ENCODE data around the gene CSRP1.

Gene CSRP1

GRCh38 chr1:201518071-201518470 lies 11.1 kb upstream of the CSRP1 start:
- no peak overlapping the region for H3K9ac ChIP-seq (ENCODE audit: low read depth, low read length)
- H3K27me3 ChIP-seq (ENCODE audit: insufficient read depth, low read length), result no peaks in the 10 kb centered on the region
- peaks cover 3% of the 10 kb centered on the region; the same call in 1 of the 2 replicates for H3K4me1 ChIP-seq (ENCODE audit: insufficient read depth, low read length)
- no peak overlapping the region for H3K27ac ChIP-seq (ENCODE audit: low read depth, low read length)
- no peaks in the 10 kb centered on the region for H3K9me3 ChIP-seq (ENCODE audit: insufficient read depth, low read depth, low read length)
- H3K4me3 ChIP-seq (ENCODE audit: low read length), result no peak overlapping the region
- H3K36me3 ChIP-seq (ENCODE audit: insufficient read depth, low read length), result no peaks in the 10 kb centered on the region
- 94% methylated on average over 5 of the region's 5 CpGs for WGBS

GRCh38 chr1:201517631-201518030 lies 10.7 kb upstream of the CSRP1 start:
- H3K9me3 ChIP-seq (ENCODE audit: insufficient read depth, low read depth, low read length), result no peaks in the 10 kb centered on the region
- H3K27me3 ChIP-seq (ENCODE audit: insufficient read depth, low read length), result no peaks in the 10 kb centered on the region
- no peaks in the 10 kb centered on the region for H3K36me3 ChIP-seq (ENCODE audit: insufficient read depth, low read length)
- no peak overlapping the region for H3K9ac ChIP-seq (ENCODE audit: low read depth, low read length)
- no peak overlapping the region for H3K4me3 ChIP-seq (ENCODE audit: low read length)
- no peak overlapping the region for H3K27ac ChIP-seq (ENCODE audit: low read depth, low read length)
- peaks cover 3% of the 10 kb centered on the region; the same call in 1 of the 2 replicates for H3K4me1 ChIP-seq (ENCODE audit: insufficient read depth, low read length)
- WGBS, result 91% methylated on average over 7 of the region's 7 CpGs

GRCh38 chr1:201516511-201517127 lies 9.7 kb upstream of the CSRP1 start:
- H3K9me3 ChIP-seq (ENCODE audit: insufficient read depth, low read depth, low read length), result no peaks in the 10 kb centered on the region
- no peaks in the 10 kb centered on the region for H3K36me3 ChIP-seq (ENCODE audit: insufficient read depth, low read length)
- no peak overlapping the region for H3K9ac ChIP-seq (ENCODE audit: low read depth, low read length)
- H3K4me3 ChIP-seq (ENCODE audit: low read length), result no peak overlapping the region
- H3K27ac ChIP-seq (ENCODE audit: low read depth, low read length), result no peak overlapping the region
- peaks cover 10% of the 10 kb centered on the region for H3K4me1 ChIP-seq (ENCODE audit: insufficient read depth, low read length)
- WGBS, result 94% methylated on average over 1 of the region's 2 CpGs
- no peaks in the 10 kb centered on the region for H3K27me3 ChIP-seq (ENCODE audit: insufficient read depth, low read length)

- no peak overlapping the region for H3K9ac ChIP-seq (ENCODE audit: low read depth, low read length)
- H3K36me3 ChIP-seq (ENCODE audit: insufficient read depth, low read length), result no peaks in the 10 kb centered on the region
- no peak overlapping the region for H3K4me3 ChIP-seq (ENCODE audit: low read length)
- WGBS, result 91% methylated on average over 1 of the region's 1 CpG
- peaks cover 10% of the 10 kb centered on the region for H3K4me1 ChIP-seq (ENCODE audit: insufficient read depth, low read length)
- H3K9me3 ChIP-seq (ENCODE audit: insufficient read depth, low read depth, low read length), result no peaks in the 10 kb centered on the region
- no peak overlapping the region for H3K27ac ChIP-seq (ENCODE audit: low read depth, low read length)
- no peaks in the 10 kb centered on the region for H3K27me3 ChIP-seq (ENCODE audit: insufficient read depth, low read length)
These were observed 9.0 kb upstream of the CSRP1 start for GRCh38 chr1:201515895-201516294.

- Histone ChIP-seq H3K27me3 (ENCODE audit: insufficient read depth, low read length) (no peaks in the 10 kb centered on the region), H3K4me3 (ENCODE audit: low read length) (no peak overlapping the region), H3K36me3 (ENCODE audit: insufficient read depth, low read length) (no peaks in the 10 kb centered on the region), H3K4me1 (ENCODE audit: insufficient read depth, low read length) (peaks cover 10% of the 10 kb centered on the region), H3K27ac (ENCODE audit: low read depth, low read length) (no peak overlapping the region), H3K9me3 (ENCODE audit: insufficient read depth, low read depth, low read length) (no peaks in the 10 kb centered on the region), H3K9ac (ENCODE audit: low read depth, low read length) (no peak overlapping the region)
- WGBS, result 90% methylated on average over 9 of the region's 9 CpGs
These were observed 8.3 kb upstream of the CSRP1 start for GRCh38 chr1:201515062-201515750.

- peaks cover 10% of the 10 kb centered on the region for H3K4me1 ChIP-seq (ENCODE audit: insufficient read depth, low read length)
- 89% methylated on average over 2 of the region's 2 CpGs for WGBS
- no peaks in the 10 kb centered on the region for H3K27me3 ChIP-seq (ENCODE audit: insufficient read depth, low read length)
- H3K9ac ChIP-seq (ENCODE audit: low read depth, low read length), result no peak overlapping the region
- no peak overlapping the region for H3K27ac ChIP-seq (ENCODE audit: low read depth, low read length)
- H3K36me3 ChIP-seq (ENCODE audit: insufficient read depth, low read length), result no peaks in the 10 kb centered on the region
- no peak overlapping the region for H3K4me3 ChIP-seq (ENCODE audit: low read length)
- no peaks in the 10 kb centered on the region for H3K9me3 ChIP-seq (ENCODE audit: insufficient read depth, low read depth, low read length)
These were observed 7.5 kb upstream of the CSRP1 start for GRCh38 chr1:201514466-201514865.

GRCh38 chr1:201513498-201514243 lies 6.7 kb upstream of the CSRP1 start:
- peak overlapping the region; percentile 17; the same call in 1 of the 2 replicates for H3K27ac ChIP-seq (ENCODE audit: low read depth, low read length)
- WGBS, result 90% methylated on average over 6 of the region's 6 CpGs

GRCh38 chr1:201511941-201512539 lies 5.1 kb upstream of the CSRP1 start:
- no peaks in the 10 kb centered on the region for H3K36me3 ChIP-seq (ENCODE audit: insufficient read depth, low read length)
- peaks cover 7% of the 10 kb centered on the region for H3K4me1 ChIP-seq (ENCODE audit: insufficient read depth, low read length)
- peak overlapping the region; percentile 6; the same call in 1 of the 2 replicates for H3K27ac ChIP-seq (ENCODE audit: low read depth, low read length)
- WGBS, result 24% methylated on average over 6 of the region's 6 CpGs
- peaks cover 13% of the 10 kb centered on the region for H3K27me3 ChIP-seq (ENCODE audit: insufficient read depth, low read length)
- H3K9me3 ChIP-seq (ENCODE audit: insufficient read depth, low read depth, low read length), result no peaks in the 10 kb centered on the region
- no peak overlapping the region for H3K9ac ChIP-seq (ENCODE audit: low read depth, low read length)
- no peak overlapping the region for H3K4me3 ChIP-seq (ENCODE audit: low read length)

More at GRCh38 chr1:201513498-201514243, 6.7 kb upstream of the CSRP1 start:
- no peaks in the 10 kb centered on the region for H3K9me3 ChIP-seq (ENCODE audit: insufficient read depth, low read depth, low read length)
- no peak overlapping the region for H3K4me3 ChIP-seq (ENCODE audit: low read length)
- peaks cover 3% of the 10 kb centered on the region; the same call in 1 of the 2 replicates for H3K27me3 ChIP-seq (ENCODE audit: insufficient read depth, low read length)
- no peak overlapping the region for H3K9ac ChIP-seq (ENCODE audit: low read depth, low read length)
- H3K36me3 ChIP-seq (ENCODE audit: insufficient read depth, low read length), result no peaks in the 10 kb centered on the region
- H3K4me1 ChIP-seq (ENCODE audit: insufficient read depth, low read length), result peaks cover 10% of the 10 kb centered on the region

GRCh38 chr1:201511396-201511940 lies 4.5 kb upstream of the CSRP1 start:
- peak overlapping the region; percentile 6; the same call in 1 of the 2 replicates for H3K27ac ChIP-seq (ENCODE audit: low read depth, low read length)
- 69% methylated on average over 6 of the region's 6 CpGs for WGBS
- H3K9ac ChIP-seq (ENCODE audit: low read depth, low read length), result no peak overlapping the region

GRCh38 chr1:201510734-201511133 lies 3.8 kb upstream of the CSRP1 start:
- H3K27ac ChIP-seq (ENCODE audit: low read depth, low read length), result no peak overlapping the region
- H3K9ac ChIP-seq (ENCODE audit: low read depth, low read length), result no peak overlapping the region
- no peaks in the 10 kb centered on the region for H3K36me3 ChIP-seq (ENCODE audit: insufficient read depth, low read length)
- H3K4me1 ChIP-seq (ENCODE audit: insufficient read depth, low read length), result peaks cover 13% of the 10 kb centered on the region
- H3K27me3 ChIP-seq (ENCODE audit: insufficient read depth, low read length), result peaks cover 23% of the 10 kb centered on the region
- no peaks in the 10 kb centered on the region for H3K9me3 ChIP-seq (ENCODE audit: insufficient read depth, low read depth, low read length)
- WGBS, result 100% methylated on average over 1 of the region's 1 CpG
- H3K4me3 ChIP-seq (ENCODE audit: low read length), result no peak overlapping the region

More at GRCh38 chr1:201511396-201511940, 4.5 kb upstream of the CSRP1 start:
- Histone ChIP-seq H3K36me3 (ENCODE audit: insufficient read depth, low read length) (no peaks in the 10 kb centered on the region), H3K27me3 (ENCODE audit: insufficient read depth, low read length) (peaks cover 19% of the 10 kb centered on the region), H3K9me3 (ENCODE audit: insufficient read depth, low read depth, low read length) (no peaks in the 10 kb centered on the region), H3K4me3 (ENCODE audit: low read length) (no peak overlapping the region), H3K4me1 (ENCODE audit: insufficient read depth, low read length) (peaks cover 7% of the 10 kb centered on the region)

Measured in HUES64 (cell line).